NOMO-1 treated with DMSO at 0.1 percent for 48 hours (cell line): ENCODE results near the gene ZXDB.
"Not testable (repeated sequence)": the region's sequence is repeated elsewhere in the genome, so short reads cannot be mapped to it uniquely, and the experiment has no call there.

Experiments used
- DNase-seq: peaks from one replicate; lab custom pipeline; 2025; ENCODE audit not compliant: unreplicated experiment; lab: John Stamatoyannopoulos, UW

Gene ZXDB

DNA sequence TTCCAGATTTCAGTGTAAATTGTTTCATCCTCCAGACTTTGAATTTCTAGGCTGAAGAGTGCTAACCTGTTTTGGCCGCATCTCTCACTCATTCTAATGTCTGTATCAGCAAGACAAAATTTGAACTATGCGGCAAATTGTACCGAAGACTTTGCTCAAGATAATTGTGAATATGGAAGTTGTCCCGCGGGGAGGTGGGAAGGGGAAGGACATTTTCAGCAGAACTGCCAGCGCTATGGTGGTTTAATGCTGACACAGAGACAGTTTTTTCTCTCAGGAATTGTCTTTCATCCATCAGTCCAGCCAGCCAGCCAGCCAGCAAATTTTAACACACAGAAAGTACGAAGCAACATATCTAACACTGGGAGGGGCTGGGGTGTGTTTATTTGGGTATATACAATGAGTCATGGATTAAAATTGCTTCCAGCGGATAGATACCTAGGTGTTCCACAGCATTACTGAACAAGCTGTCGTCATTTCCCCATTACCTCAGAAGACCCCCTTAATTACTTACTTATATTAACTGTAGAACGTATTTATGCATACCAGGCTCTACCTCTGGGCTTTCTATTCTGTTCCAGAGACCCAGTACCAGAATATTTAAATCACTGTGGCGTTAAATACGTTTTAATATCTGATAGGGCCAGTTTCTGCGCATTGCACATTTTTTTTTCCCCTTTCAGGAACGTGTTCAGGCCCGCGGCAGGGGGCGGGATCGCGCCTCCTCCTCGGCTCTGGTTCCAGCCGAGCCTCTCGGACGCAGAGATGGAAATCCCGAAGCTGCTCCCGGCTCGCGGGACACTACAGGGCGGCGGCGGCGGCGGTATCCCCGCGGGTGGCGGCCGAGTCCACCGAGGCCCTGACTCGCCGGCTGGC is at the start of gene ZXDB:
Gene ZXDB (plus strand): TSS at position 728 of the 876 bp plus-strand sequence. CDS start 38 bp downstream, at position 766.
- not testable (repeated sequence) for DNase-seq

DNA sequence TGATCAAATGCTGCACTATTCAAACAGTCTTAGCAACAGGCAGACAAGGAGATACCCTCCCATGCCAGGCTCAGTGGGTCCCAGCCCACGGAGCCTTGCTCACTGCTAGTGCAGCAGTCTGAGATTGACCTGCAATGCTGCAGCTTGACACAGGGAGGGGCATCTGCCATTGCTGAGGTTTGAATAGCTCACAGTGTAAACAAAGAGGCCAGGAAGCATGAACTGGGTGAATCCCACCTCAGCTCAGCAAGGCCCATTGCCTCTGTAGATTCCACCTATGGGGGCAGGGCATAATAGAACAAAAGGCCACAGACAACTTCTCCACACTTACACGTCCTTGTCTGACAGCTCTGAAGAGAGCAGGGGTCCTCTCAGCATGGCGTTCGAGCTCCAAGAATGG is 26.6 kb upstream of the ZXDB start:
- no peak for DNase-seq

DNA sequence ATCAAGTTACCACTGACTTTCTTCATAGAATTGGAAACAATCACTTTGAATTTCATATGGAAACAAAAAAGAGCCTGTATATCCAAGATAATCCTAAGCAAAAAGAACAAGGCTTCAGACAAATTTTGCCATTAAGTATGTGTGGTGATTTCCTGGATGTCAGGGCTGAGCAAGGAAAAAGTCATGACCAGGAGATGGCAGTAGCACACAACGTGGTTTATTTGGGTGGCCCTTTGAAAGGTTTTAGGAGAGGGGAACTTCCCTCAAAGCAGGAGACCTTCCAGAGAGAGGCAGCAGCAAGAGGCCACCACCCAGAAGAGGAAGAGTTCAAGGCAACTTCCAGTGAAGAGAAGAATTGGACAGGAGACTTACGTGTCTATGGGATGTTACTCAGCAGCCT is 18.1 kb upstream of the ZXDB start:
- DNase-seq = peak; percentile 8

DNA sequence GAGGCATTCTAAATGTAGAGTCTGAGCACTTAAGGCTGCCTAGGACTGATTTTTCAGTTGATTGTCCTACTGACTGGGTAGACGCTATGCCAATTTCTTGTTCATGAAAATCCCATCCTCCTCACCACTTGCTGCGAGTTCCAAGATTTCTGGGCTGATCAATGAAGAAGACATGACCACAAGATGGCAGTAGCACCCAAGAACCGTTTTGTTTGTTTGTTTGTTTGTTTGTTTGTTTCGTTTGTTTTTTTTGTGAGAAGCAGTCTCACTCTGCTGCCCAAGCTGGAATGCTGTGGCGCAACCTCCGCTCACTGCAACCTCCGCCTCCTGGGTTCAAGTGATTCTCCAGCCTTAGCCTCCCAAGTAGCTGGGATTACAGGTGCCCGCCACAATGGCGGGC is 8.9 kb upstream of the ZXDB start:
- DNase-seq = not testable (repeated sequence)

DNA sequence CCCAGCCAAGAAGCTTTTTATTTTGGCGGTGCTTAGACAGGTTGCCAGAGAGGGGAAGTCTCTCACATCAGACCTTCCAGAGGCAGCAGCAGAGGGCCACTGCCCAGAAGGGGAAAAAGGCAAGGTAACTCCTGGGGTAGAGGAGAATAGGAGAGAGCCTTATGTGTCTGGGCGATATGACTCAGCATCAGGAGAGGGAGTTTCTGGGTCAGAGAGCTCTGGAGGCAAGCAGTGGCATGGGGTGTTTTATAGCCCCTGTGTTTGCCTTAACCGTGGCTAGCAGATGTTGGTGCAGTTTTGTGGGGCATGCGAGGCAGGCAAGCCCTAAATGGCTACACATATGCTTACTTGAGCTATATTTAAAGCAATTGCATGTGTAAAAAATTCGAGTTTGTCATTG is 8.3 kb upstream of the ZXDB start:
- DNase-seq = no peak

DNA sequence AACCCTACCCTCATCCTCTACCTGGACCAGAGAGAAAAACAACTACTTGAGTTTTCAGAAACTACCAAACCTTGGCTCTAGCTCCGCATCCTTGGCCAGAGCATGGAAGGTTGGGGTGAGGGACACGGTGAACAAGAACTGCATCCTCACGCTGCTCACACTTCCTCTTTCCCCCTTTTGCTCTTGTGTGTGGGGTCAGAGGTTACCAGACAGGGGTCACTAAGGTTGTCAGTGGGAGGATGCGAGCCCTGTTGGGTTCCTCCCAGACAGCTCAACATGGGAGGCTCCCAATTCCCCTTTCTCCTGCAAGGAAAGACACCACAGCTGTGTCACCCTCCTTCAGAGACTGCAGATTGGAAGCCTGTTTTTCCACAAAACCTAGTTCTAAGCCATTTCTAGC is 5.5 kb upstream of the ZXDB start:
- DNase-seq = no peak

DNA sequence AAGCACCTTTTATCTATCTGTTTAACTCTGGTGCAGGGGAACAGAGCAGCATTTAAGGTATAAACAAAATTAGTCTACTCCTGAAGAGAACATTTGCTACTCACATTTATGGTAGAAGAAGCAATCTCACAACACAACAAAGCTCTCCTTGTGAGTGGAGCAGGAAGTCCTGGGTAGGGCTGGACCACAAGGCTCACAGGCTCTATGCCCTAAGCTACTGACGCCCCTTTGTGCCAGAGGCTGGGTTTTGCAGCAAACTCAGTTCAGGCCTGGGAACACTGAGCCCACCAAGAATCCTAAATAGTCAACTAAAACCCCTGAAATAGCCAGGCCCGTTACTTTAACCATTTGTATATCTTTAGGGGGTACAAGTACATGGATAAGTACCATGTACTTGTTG is 4.7 kb upstream of the ZXDB start:
- DNase-seq = no peak

DNA sequence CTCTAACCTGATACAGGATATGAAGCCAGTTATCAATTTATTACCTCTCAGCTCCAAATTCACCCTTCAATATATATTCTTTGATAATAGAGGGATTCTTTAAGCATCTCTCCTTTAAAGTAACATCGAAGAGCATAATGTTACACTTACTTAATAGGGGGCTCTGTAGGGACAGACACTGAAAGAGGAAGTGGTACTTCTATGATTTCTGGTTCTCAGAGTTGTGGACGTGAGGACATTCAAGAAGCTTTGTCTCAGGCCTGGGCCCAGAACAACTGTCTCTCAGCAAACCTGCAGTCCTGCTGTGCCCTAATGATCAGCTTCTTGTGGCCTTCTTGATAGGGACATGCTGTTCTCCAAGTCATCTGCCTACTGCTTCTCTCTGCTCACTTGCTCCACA is 4.2 kb upstream of the ZXDB start:
- DNase-seq = peak; percentile 16

DNA sequence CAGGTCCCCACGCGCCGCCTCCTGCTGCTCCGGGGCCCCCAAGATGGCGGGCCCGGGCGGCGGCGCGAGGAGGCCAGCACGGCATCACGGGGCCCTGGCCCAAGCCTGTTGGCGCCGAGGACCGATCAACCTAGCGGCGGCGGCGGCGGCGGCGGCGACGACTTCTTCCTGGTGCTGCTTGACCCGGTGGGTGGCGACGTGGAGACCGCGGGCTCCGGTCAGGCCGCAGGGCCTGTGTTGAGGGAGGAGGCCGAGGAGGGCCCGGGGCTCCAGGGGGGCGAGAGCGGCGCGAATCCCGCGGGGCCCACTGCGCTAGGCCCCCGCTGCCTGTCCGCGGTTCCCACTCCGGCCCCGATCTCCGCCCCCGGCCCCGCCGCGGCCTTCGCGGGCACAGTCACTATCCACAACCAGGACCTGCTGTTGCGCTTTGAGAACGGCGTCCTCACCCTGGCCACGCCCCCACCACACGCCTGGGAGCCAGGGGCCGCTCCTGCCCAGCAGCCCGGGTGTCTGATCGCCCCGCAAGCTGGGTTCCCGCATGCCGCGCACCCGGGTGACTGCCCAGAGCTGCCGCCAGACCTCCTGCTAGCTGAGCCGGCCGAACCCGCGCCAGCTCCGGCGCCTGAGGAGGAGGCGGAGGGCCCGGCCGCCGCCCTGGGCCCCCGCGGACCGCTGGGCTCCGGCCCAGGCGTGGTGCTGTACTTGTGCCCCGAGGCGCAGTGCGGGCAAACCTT is 516 bp downstream of the ZXDB start:
- not testable (repeated sequence) for DNase-seq

DNA sequence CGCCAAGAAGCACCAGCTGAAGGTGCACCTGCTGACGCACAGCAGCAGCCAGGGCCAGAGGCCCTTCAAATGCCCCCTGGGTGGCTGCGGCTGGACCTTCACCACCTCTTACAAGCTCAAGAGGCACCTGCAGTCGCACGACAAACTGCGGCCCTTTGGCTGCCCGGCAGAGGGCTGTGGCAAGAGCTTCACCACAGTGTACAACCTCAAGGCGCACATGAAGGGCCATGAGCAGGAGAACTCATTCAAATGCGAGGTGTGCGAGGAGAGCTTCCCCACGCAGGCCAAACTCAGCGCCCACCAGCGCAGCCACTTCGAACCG is 1.0 kb downstream of the ZXDB start:
- peak; percentile 11 for DNase-seq

DNA sequence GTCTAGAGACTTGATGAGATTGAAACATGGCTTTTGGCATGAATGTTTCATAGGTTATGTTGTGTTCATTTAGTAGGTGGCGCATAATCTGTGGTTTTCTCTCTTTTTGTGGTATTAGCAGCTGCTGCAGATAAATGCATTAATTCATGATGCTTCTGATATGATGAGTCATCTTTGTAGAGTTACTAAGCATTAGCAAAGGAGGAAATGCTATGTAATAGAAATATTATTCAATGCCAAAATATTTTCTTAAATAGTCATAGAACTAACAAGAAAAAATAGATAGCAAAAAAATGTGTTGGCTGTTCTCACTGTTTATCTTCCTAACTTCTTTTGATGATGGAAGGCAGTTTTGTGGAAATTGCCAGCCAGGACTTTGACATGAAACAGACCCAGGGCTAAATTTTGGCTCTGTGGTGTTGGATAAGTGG is 3.6 kb downstream of the ZXDB start:
- no peak for DNase-seq

DNA sequence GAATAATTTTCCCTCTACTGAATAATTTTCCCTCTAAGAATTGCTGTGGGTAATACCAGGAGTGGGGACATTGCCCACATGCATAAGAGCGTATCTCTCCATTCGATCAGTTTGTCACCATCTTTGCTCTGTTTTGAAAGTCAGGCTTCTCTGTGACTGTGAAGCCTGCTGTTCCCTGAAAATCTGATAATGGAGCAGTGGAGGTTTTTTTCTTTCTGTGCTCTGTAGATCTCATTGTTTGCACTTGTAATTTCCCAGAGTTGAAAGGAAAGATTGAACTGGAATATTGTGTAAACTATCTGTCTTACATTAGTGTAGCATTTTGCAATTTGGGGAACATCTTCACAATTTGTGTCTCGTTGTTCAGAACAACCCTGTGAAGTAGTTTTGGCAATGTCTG is 4.3 kb downstream of the ZXDB start:
- DNase-seq = no peak

DNA sequence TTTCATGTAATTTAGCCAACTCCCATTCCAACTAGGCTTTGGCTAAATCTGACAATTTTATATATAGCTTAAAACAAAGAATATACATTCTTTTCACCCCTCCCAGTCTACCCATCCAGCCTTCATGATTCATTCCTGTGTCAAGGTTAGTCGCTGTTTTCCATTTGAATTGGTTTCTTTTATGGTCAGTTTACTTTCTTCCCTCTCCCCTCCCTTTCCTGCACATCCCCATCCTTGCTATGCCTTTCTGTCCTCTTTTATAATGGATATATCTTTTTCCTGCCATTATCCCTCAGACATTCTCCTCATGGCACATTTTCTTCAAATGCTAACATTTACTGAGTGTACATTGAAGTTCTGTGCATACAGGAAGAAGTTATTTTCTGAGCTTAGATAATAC is 4.7 kb downstream of the ZXDB start:
- DNase-seq = no peak

DNA sequence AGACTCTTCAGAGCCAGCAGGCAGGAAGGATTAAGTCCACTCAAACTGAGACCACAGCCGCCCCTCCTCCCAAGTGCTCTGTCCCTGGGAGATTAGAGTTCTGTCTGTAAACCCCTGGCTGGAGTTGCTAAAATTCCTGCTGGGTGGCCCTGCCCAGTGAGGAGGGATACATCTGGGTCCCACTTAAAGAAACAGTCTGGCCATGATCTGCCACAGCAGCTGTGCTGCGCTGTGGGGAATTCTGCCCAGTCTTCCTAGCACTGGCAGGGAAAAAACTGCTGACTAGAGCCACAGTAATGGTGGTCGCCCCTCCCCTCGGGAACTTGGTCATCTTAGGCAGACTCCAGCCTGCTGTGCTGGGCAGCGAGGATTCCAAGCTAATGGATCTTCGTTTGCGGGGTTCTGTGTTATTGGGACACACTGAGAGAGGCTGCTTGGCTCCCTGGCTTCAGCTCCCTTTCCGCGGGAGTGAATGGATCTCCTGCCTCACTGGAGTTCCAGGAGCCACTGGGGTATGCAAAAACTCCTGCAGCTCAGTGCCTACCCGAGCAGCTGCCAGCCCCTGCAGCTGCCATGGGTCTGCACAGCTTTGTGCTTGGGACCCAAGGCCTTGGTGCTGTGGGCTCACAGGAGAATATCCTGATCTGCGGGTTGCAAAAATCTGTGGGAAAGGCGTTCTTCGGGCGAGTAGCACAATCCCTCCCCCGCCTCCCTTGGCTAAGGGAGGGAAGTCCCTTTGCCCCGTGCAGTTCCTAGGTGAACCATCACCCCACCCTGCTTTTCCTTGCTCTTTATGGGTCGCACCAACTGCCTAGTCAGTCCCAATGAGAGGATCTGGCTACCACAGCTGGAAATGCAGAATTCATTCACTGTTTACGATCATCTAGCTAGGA is 15.7 kb downstream of the ZXDB start:
- no peak for DNase-seq

DNA sequence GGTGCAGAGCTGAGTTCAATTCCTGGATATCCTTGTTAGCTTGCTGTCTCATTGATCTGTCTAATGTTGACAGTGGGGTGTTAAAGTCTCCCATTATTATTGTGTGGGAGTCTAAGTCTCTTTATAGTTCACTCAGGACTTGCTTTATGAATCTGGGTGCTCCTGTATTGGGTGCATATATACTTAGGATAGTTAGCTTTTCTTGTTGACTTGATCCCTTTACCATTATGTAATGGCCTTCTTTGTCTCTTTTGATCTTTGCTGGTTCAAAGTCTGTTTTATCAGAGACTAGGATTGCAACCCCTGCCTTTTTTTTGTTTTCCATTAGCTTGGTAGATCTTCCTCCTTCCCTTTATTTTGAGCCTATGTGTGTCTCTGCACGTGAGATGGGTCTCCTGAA is 21.5 kb downstream of the ZXDB start:
- DNase-seq = not testable (repeated sequence)

DNA sequence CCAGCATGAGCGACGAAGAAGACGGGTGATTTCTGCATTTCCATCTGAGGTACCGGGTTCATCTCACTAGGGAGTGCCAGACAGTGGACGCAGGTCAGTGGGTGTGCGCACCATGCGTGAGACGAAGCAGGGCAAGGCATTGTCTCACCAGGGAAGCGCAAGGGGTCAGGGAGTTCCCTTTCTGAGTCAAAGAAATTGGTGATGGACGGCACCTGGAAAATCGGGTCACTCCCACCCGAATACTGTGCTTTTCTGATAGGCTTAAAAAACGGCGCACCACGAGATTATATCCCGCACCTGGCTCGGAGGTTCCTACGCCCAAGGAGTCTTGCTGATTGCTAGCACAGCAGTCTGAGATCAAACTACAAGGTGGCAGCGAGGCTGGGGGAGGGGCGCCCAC is 37.6 kb downstream of the ZXDB start:
- DNase-seq = not testable (repeated sequence)

DNA sequence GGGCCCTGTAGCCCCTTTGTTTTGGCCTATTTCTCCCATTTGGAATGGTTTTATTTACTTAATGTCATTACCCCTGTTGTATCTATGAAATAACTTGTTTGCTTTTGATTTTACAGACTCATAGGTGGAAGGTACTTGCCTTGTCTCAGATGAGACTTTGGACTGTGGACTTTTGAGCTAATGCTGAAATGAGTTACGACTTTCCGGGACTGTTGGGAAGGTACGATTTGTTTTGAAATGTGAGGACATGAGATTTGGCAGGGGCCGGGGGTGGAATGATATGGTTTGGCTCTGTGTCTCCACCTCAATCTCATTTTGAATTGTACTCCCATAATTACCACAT is 48.8 kb downstream of the ZXDB start:
- DNase-seq = no peak

DNA sequence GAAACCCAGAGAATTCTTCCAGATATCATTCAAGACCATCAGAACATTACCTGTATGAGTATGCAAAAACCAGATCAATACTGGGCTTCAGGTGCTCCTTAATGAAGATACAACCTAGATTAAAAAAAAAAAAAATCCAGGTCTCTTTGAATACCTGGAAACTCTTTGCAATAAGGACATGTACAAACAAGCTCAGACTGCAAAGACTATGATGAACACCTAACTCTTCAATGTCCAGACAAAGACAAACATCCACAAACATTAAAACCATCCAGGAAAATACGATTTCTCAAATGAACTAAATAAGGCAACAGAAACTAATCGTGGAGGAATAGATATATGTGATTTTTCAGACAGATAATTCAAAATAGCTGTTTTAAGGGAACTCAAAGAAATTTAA is 49.5 kb downstream of the ZXDB start:
- no peak for DNase-seq

DNA sequence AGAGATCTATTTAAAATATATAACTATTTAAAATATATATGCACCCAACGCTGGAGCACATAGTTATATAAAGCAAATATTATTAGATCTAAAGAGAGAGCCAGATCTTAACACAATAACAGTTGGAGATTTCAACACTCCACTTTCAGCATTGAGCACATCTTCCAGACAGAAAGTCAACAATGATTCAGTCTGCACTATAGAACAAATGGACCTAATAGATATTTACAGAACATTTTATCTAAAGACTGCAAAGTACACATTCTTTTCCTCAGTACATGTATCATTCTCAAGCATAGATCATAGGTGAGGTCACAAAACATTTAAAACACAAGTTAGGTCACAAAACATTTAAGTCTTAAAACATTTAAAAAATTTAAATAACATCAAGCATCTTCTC is 51.9 kb downstream of the ZXDB start:
- no peak for DNase-seq

DNA sequence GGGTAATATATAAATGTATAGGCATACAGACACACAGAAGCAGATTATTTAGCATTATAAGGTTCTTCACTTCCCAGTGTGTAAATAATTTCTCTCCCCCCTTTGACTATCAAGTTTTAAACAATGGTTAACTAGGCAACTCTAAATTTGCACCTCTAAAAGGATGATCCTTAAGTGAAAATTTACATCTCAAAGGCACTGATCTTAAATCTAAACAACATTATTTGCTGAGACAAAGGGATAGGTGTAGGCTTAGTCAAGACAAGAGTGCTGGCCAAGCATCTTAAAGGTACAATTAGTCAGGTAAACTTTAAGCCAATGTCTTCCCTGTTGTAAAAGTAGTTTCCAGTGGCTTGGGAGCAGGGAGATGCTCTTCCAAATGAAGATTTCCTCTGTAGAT is 55.2 kb downstream of the ZXDB start:
- DNase-seq = no peak
